GM21529 (cell line): ENCODE data around the gene PDE1C.

Experiments
- ATAC-seq: cut with Tn5 transposase; IDR thresholded peaks from one replicate; pipeline ENCODE4 v1.9.1; 2021; ENCODE audit not compliant: unreplicated experiment

The PDE1C gene

GRCh38 chr7:32001948-32002347, 68.3 kb downstream of the PDE1C start:
- ATAC-seq, result no peak

GRCh38 chr7:31997423-31997822, 72.8 kb downstream of the PDE1C start:
- ATAC-seq, result no peak

- ATAC-seq, result no peak
Measured at GRCh38 chr7:31995134-31995533, 75.1 kb downstream of the PDE1C start.

GRCh38 chr7:31991846-31992245, 78.4 kb downstream of the PDE1C start:
- no peak for ATAC-seq

- no peak for ATAC-seq
Measured at GRCh38 chr7:31991406-31991805, 78.8 kb downstream of the PDE1C start.

GRCh38 chr7:31986878-31987518, 83.2 kb downstream of the PDE1C start:
- ATAC-seq, result no peak

GRCh38 chr7:31982962-31983361, 87.2 kb downstream of the PDE1C start:
- ATAC-seq, result no peak

GRCh38 chr7:31981874-31982390, 88.3 kb downstream of the PDE1C start:
- ATAC-seq, result no peak

GRCh38 chr7:31979690-31980330, 90.4 kb downstream of the PDE1C start:
- no peak for ATAC-seq

GRCh38 chr7:31975546-31975945, 94.7 kb downstream of the PDE1C start:
- no peak for ATAC-seq

- no peak for ATAC-seq
Measured at GRCh38 chr7:31974351-31974750, 95.9 kb downstream of the PDE1C start.

- ATAC-seq, result no peak
Measured at GRCh38 chr7:31971049-31971667, 99.0 kb downstream of the PDE1C start.

- no peak for ATAC-seq
Measured at GRCh38 chr7:31970501-31970900, 99.7 kb downstream of the PDE1C start.

- ATAC-seq, result no peak
Measured at GRCh38 chr7:31963569-31964175, 106.5 kb downstream of the PDE1C start.

GRCh38 chr7:31962246-31962645, 108.0 kb downstream of the PDE1C start:
- ATAC-seq, result no peak

- ATAC-seq, result no peak
Measured at GRCh38 chr7:31958226-31958625, 112.0 kb downstream of the PDE1C start.

- ATAC-seq, result no peak
Measured at GRCh38 chr7:31957756-31958155, 112.5 kb downstream of the PDE1C start.

GRCh38 chr7:31957090-31957720, 113.0 kb downstream of the PDE1C start:
- no peak for ATAC-seq

GRCh38 chr7:31955641-31956040, 114.6 kb downstream of the PDE1C start:
- no peak for ATAC-seq

GRCh38 chr7:31955021-31955420, 115.2 kb downstream of the PDE1C start:
- no peak for ATAC-seq

GRCh38 chr7:31954500-31954899, 115.7 kb downstream of the PDE1C start:
- no peak for ATAC-seq
